ENCODE results near the gene RXYLT1. TPM values are rescaled to one million over a fixed set of nuclear protein-coding genes. Genes with fewer than 3 reads are reported as not detected.
A peak's percentile ranks its signal among the peaks of the same experiment; 100 is the strongest.
"Not testable (repeated sequence)": the region's sequence is repeated elsewhere in the genome, so short reads cannot be mapped to it uniquely, and the experiment has no call there.

Gene RXYLT1
- total and polyA plus RNA-seq, 2 donors, result 17.1 to 18.7 TPM

DNA sequence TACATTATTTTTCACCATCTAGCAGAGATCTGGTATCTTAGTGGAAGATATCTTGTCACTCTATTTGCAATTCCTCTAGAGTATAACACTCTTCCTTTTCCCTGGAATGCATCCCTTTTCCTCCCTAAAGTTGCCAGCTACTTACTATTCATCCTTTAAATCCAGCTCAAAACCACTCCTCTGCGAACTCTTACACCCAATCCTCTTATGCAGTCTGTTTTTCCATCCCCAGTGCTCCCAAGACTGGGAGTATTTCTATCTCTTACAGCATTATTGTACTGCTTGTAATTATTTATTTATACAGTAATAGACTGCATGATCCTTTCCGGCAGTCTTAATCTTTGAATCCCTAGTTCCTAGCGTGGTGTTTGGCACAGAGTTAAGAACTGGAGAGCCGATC is 61.9 kb downstream of the RXYLT1 start:
- peaks cover 5% of the 10 kb centered on the region for H3K4me1 ChIP-seq (ENCODE audit: insufficient read depth)
- H3K27ac ChIP-seq (ENCODE audit: low read depth), result no peak overlapping the region
- 47% methylated on average over 4 of the region's 4 CpGs for WGBS
- no peak for DNase-seq (ENCODE audit: extremely low spot score)
- H3K36me3 ChIP-seq (ENCODE audit: insufficient read depth), result no peaks in the 10 kb centered on the region
- no peak overlapping the region for H3K4me3 ChIP-seq (ENCODE audit: low read depth, low read length)

DNA sequence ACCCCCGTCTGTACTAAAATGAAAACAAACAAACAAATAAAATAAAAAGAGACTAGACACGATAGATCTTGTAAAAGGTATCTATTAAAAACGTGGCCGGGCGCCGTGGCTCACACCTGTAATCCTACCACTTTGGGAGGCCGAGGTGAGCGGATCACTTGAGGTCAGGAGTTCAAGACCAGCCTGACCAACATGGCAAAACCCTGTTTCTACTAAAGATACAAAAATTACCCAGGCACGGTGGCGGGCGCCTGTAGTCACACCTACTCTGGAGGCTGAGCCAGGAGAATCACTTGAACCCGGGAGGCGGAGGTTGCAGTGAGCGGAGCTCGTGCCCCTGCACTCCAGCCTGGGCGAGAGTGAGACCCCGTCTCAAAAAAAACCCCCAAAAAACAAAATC is 63.0 kb downstream of the RXYLT1 start:
- not testable (repeated sequence) for H3K27ac ChIP-seq (ENCODE audit: low read depth); H3K4me3 ChIP-seq (ENCODE audit: low read depth, low read length); H3K36me3 ChIP-seq (ENCODE audit: insufficient read depth); DNase-seq (ENCODE audit: extremely low spot score); H3K4me1 ChIP-seq (ENCODE audit: insufficient read depth)
- WGBS, result 95% methylated on average over 17 of the region's 17 CpGs

DNA sequence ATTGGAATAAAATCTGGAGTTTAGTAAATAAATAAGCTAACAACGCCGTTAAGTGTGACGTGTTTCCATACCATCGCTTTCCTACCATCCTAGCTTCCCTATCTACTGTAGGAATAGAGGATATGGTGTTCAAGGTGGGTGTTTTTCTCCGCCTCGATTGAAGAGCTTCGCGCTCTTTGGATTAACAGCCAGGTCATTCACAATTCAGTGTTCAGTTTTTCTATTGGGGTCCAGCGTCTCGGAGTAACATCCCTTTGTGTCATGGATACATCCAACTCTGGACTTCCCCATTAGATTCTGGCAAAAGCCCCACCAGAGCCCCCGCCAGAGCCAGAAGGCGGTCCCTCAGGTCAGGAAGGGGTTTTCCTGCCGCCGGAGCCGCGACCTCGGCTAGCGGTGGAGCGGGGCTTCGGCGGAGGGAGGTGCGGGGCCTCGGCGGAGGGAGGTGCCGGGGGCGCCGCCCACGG is 63.6 kb downstream of the RXYLT1 start:
- peaks cover 5% of the 10 kb centered on the region for H3K4me1 ChIP-seq (ENCODE audit: insufficient read depth)
- no peaks in the 10 kb centered on the region for H3K36me3 ChIP-seq (ENCODE audit: insufficient read depth)
- H3K27ac ChIP-seq (ENCODE audit: low read depth), result no peak overlapping the region
- DNase-seq (ENCODE audit: extremely low spot score), result no peak
- peak overlapping the region; percentile 85 for H3K4me3 ChIP-seq (ENCODE audit: low read depth, low read length)
- 6% methylated on average over 28 of the region's 28 CpGs for WGBS

DNA sequence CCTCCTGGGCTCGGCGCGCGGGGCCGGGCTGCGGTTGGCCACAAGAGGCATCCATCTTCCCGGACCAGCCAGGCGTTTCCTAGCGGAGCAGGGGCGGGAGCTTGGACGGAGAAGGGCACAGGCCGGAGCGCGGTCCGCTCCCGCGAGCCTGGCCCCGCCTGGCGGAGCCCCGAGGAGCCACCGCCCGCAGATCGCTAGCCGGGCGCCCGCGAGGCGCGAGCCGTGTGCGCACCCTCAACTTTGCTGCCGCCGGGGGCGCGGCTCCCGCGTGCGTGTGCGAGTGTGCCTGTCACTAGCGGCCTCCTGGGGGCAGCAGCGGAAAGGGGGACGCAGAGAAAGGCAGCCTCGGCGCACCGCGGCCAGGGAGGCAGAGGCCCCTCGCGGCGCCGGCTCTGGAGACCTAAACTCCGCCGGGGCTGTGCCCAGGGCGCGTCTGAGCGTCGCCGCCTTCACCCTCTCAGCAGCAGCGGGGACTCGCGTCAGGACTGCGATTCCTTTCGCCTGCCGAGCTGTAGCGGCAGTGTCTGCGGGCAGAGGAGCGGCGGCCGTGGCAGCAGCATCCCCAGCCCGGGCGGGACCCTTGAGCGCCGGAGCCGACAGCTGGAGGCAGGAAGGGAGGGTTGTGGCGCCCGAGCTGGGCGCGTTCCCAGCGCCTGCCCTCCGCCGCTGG is 64.1 kb downstream of the RXYLT1 start:
- Histone ChIP-seq H3K4me1 (ENCODE audit: insufficient read depth) (peaks cover 5% of the 10 kb centered on the region), H3K36me3 (ENCODE audit: insufficient read depth) (no peaks in the 10 kb centered on the region), H3K4me3 (ENCODE audit: low read depth, low read length) (peak overlapping the region; percentile 85), H3K27ac (ENCODE audit: low read depth) (peak overlapping the region; percentile 89)
- peak; percentile 84 for DNase-seq (ENCODE audit: extremely low spot score)
- under 1% methylated on average over 80 of the region's 80 CpGs for WGBS

DNA sequence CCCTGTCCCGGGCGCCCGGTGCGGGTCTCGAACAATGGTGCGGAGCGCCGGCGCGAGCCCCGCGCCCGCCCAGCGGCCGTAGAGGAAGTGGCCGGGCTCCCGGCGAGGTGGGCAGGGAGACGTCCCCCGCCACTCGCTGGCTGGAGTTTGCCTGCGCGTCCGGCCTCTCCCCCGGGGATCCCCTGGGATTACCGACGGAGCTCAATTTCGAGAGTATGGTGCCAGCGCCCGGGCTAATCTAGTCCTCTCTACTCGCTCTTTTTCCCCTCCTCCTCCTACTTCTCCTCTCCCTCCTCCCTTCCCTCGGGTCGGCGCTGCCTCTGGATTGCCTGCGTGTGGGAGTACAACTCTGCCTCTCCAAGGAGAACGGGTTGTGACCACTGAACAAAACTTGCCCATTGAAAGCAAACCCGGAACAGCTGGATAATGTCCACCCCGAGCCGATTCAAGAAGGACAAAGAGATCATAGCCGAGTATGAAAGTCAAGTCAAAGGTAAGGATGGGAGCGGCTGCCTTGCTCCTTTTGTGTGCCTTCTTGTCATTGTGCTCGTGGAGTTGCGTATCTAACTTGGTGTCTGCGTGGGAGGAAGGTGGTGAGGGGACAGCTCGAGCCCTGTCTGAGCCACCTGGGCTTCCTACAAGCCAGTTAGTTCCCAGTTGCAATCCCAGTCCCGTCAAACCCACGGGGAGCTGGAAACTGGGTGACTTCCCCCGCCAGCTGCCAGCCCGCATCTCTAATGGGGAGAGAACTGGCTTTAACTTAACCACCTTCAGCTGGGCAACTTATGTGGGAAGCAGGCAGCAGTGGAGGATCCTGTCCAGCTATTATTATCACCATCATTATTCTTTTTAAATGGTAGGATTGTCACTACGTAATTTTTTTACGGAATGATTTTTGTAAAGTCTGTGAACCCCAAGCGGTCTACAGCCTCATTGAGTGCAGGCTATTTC is 65.0 kb downstream of the RXYLT1 start, which contains the start of gene SRGAP1:
Gene SRGAP1 (plus strand): TSS at position 310 of the 951 bp plus-strand sequence. CDS start 117 bp downstream, at position 427.
- peak within 1 kb of the TSS; percentile 85 for H3K4me3 ChIP-seq (ENCODE audit: low read depth, low read length)
- H3K4me1 ChIP-seq (ENCODE audit: insufficient read depth), result peaks cover 5% of the 10 kb centered on the region
- peak within 1 kb of the TSS; percentile 89 for H3K27ac ChIP-seq (ENCODE audit: low read depth)
- DNase-seq (ENCODE audit: extremely low spot score), result peak; percentile 73
- WGBS, result 2% methylated on average over 52 of the region's 52 CpGs
- H3K36me3 ChIP-seq (ENCODE audit: insufficient read depth), result no peaks in the 10 kb centered on the region

DNA sequence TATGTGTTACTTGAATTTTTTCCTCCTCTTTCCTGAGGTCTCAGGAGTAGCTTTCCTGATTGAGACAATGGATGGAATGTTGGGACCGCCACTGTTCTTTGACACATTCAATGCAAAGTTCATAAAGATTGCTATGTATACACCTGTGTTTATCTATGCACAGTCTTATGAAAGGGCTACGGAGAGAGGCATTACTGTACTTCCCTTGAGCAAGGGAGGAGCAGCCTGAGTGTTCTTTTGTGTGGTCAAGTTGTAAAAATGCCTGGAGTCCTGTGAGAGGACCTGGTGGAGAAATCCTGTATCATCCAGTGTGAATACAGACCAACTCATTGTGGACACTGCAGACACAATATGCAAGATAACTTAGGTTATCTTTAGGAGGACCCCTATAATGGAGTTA is 66.0 kb downstream of the RXYLT1 start:
- H3K4me1 ChIP-seq (ENCODE audit: insufficient read depth), result peaks cover 5% of the 10 kb centered on the region
- peak overlapping the region; percentile 7 for H3K4me3 ChIP-seq (ENCODE audit: low read depth, low read length)
- 46% methylated on average over 2 of the region's 2 CpGs for WGBS
- H3K36me3 ChIP-seq (ENCODE audit: insufficient read depth), result no peaks in the 10 kb centered on the region
- no peak overlapping the region for H3K27ac ChIP-seq (ENCODE audit: low read depth)
- no peak for DNase-seq (ENCODE audit: extremely low spot score)

DNA sequence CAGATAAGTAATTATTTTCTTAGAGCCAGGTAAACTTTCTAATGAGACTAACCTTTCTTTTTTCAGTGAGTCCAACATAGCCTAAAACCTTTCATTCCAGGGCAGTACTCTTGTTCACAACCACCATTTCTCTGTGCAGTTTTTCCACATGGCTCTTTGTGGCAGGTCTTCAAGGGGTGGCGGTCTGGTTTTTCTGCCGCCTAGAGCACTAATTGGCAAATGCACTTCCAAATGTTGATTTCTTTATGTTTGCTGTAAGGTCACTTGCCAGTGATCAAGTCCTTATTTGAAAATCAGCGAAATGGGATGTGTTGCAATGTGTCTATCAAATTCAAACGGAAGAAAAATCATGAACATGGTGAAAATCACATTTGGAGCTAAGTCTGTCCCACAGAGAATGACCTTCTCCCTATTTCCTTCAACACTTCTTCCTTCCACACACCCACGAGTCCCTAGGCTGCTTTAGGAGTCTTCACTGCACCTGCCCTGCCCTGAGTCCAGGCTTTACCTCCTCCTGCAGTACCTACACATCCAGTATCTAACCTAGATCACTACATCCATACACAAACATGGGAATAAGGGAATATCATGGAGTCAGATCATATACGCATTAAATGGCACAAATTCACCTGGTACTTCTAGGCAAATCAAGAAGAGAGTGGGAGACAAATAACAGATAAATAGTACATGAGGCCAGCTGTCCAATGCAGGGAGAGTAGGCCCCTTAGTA is 66.7 kb downstream of the RXYLT1 start:
- peaks cover 5% of the 10 kb centered on the region for H3K4me1 ChIP-seq (ENCODE audit: insufficient read depth)
- DNase-seq (ENCODE audit: extremely low spot score), result no peak
- H3K4me3 ChIP-seq (ENCODE audit: low read depth, low read length), result no peak overlapping the region
- H3K36me3 ChIP-seq (ENCODE audit: insufficient read depth), result no peaks in the 10 kb centered on the region
- WGBS, result 94% methylated on average over 6 of the region's 6 CpGs
- H3K27ac ChIP-seq (ENCODE audit: low read depth), result no peak overlapping the region

DNA sequence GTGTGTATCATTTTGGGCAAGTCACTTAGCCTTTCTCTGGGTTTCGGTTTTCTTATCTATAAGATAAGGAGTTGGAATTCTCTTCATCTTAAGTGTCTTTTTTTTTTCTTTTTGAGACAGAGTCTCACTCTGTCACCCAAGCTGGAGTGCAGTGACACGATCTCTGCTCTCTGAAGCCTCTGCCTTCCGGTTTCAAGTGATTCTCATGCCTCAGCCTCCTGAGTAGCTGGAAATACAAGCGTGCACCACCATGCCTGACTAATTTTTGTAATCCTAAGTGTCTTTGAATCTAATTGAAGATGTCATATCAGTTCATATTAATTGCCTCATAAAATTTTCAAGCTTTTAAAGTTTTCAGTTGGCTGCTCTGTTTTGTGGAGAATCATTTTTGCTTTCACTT is 68.7 kb downstream of the RXYLT1 start:
- no peak for DNase-seq (ENCODE audit: extremely low spot score)
- no peak overlapping the region for H3K4me3 ChIP-seq (ENCODE audit: low read depth, low read length)
- 86% methylated on average over 4 of the region's 4 CpGs for WGBS
- H3K36me3 ChIP-seq (ENCODE audit: insufficient read depth), result no peaks in the 10 kb centered on the region
- no peak overlapping the region for H3K27ac ChIP-seq (ENCODE audit: low read depth)
- H3K4me1 ChIP-seq (ENCODE audit: insufficient read depth), result peaks cover 5% of the 10 kb centered on the region

DNA sequence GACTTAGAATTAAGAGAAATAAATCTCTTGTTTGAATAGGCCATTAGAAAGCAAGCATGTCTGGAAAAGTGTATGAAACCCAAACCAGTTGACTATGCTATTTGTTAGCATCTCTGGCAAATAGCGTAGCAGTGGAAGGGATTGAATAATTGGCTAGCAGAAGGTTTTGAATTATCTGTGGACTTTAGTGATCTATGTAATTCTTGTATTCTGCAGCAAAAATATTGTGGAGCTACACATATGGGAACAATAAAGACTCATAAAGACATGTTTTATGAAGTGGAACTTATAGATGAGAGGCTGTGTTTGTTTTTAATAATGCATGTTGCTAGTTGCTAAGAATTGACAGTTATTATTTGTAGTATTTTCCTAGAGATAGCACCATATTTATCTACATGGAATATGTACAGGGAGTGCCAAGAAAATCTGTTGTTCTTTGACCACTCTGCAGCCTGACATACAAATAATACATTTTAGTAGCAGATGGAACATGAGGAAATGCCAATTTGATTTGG is 69.5 kb downstream of the RXYLT1 start:
- H3K27ac ChIP-seq (ENCODE audit: low read depth), result no peak overlapping the region
- H3K4me1 ChIP-seq (ENCODE audit: insufficient read depth), result peaks cover 5% of the 10 kb centered on the region
- 83% methylated on average over 1 of the region's 1 CpG for WGBS
- no peak for DNase-seq (ENCODE audit: extremely low spot score)
- no peak overlapping the region for H3K4me3 ChIP-seq (ENCODE audit: low read depth, low read length)
- no peaks in the 10 kb centered on the region for H3K36me3 ChIP-seq (ENCODE audit: insufficient read depth)

DNA sequence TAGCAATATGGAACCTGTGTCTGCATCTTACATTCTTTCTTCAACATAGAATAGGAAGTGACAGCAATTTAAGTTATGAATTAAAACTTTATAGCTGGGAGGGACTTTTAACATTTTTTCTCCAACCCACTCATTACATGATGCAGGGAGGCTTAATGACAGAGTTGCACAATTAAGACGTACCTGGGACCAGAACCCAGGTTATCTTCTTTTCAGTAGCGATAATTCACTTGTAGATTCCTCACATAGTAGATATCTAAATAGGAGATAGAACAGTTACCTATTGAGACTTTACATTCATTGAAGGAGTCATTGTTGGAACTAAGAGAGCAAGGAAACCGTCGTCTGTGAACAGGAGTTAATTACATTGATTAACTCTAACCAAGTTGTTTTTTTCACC is 69.9 kb downstream of the RXYLT1 start:
- H3K36me3 ChIP-seq (ENCODE audit: insufficient read depth), result no peaks in the 10 kb centered on the region
- peaks cover 5% of the 10 kb centered on the region for H3K4me1 ChIP-seq (ENCODE audit: insufficient read depth)
- DNase-seq (ENCODE audit: extremely low spot score), result no peak
- no peak overlapping the region for H3K4me3 ChIP-seq (ENCODE audit: low read depth, low read length)
- 89% methylated on average over 4 of the region's 4 CpGs for WGBS
- no peak overlapping the region for H3K27ac ChIP-seq (ENCODE audit: low read depth)

DNA sequence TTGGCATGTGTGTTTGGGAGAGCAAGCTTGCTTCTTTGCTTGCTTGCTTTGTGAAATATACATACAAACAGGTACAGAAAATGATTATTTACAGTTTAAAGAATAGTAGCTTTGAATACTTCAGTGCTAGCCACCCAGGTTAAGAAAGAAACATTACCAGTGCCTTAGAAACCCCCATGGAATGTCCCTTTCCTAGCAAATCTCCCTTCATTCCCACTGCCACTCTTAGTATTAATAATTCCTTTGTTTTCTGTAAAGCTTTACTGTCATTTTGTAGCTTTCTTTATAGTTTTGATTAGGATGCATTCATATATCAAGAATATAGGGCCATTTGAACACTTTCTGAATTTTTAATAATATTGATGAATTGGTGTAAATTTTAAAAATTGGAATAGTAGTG is 74.3 kb downstream of the RXYLT1 start:
- Histone ChIP-seq H3K4me3 (ENCODE audit: low read depth, low read length) (no peak overlapping the region), H3K36me3 (ENCODE audit: insufficient read depth) (no peaks in the 10 kb centered on the region), H3K27ac (ENCODE audit: low read depth) (no peak overlapping the region), H3K4me1 (ENCODE audit: insufficient read depth) (no peaks in the 10 kb centered on the region)
- DNase-seq (ENCODE audit: extremely low spot score), result no peak

DNA sequence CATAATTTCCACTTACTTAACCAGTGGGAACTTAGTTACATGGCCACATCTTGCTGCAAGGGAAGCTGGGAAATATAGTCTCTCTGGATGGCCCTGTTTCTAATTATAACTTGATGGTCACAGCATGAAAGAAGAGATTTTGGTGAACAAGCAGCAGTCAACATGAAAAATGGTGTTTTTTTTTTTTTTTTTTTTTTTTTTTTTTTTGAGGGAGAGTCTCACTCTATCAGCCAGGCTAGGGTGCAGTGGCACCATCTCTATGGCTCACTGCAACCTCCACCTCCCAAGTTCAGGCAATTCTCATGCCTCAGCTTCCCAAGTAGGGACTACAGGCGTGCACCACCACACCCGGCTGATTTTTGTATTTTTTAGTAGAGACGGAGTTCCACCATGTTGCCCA is 75.6 kb downstream of the RXYLT1 start:
- 97% methylated on average over 3 of the region's 3 CpGs for WGBS
- Histone ChIP-seq H3K27ac (ENCODE audit: low read depth) (no peak overlapping the region), H3K4me3 (ENCODE audit: low read depth, low read length) (no peak overlapping the region), H3K36me3 (ENCODE audit: insufficient read depth) (no peaks in the 10 kb centered on the region), H3K4me1 (ENCODE audit: insufficient read depth) (no peaks in the 10 kb centered on the region)
- no peak for DNase-seq (ENCODE audit: extremely low spot score)
